Measurements from ENCODE around the gene WIPF2.

The WIPF2 gene

GRCh38 chr17:40329839-40330794 is 111.0 kb downstream of the WIPF2 start:
- peak; percentile 56 for DNase-seq

- no peak for DNase-seq
Observed at GRCh38 chr17:40330850-40331470, 111.9 kb downstream of the WIPF2 start.

- peak; percentile 81 for DNase-seq
Observed at GRCh38 chr17:40331743-40332641, 112.9 kb downstream of the WIPF2 start.

All from DMS53 (cell line).